Activated CD8-positive, alpha-beta T cell treated with anti-CD3 and anti-CD28 coated beads for 36 hours (primary cell): ENCODE measurements around the gene CYS1. TPM values are rescaled to one million over a fixed set of nuclear protein-coding genes. Genes with fewer than 3 reads are reported as not detected.
"Not testable (repeated sequence)": the region's sequence is repeated elsewhere in the genome, so short reads cannot be mapped to it uniquely, and the experiment has no call there.

Experiments used
- ATAC-seq: fragments of 200-7000 bp; cut with Tn5 transposase; one replicate; pipeline ENCODE4 v1.10.0; 2021; ENCODE audit warnings: mild to moderate bottlenecking, moderate library complexity
- CTCF ChIA-PET: fragments of 350-600 bp; sonication (Branson Sonifier 250); formaldehyde crosslinking; loops from one replicate; lab custom pipeline; 2021; ENCODE audit warnings: antibody characterized with exemption; lab: Charles Lee
- POLR2A ChIA-PET: fragments of 350-600 bp; sonication (Branson Sonifier 250); formaldehyde crosslinking; loops from one replicate; lab custom pipeline; 2021; ENCODE audit warnings: antibody characterized with exemption; lab: Charles Lee
- DNase-seq: peaks from one replicate; pipeline ENCODE4 v3.0.0-alpha.2; 2020
- H3K27ac Mint-ChIP-seq: one replicate; pipeline ENCODE4 v1.8.0; 2021; ENCODE audit warnings: mild to moderate bottlenecking, mixed read lengths
- H3K27me3 Mint-ChIP-seq: one replicate; pipeline ENCODE4 v1.8.0; 2021; ENCODE audit warnings: mixed read lengths
- H3K36me3 Mint-ChIP-seq: one replicate; pipeline ENCODE4 v1.8.0; 2021; ENCODE audit warnings: low read depth, mixed read lengths
- H3K4me1 Mint-ChIP-seq: one replicate; pipeline ENCODE4 v1.8.0; 2021; ENCODE audit warnings: low read depth, mixed read lengths
- H3K4me3 Mint-ChIP-seq: one replicate; pipeline ENCODE4 v1.8.0; 2021; ENCODE audit warnings: mild to moderate bottlenecking, moderate library complexity, mixed read lengths
- H3K9me3 Mint-ChIP-seq: one replicate; pipeline ENCODE4 v1.8.0; 2021; ENCODE audit warnings: mixed read lengths
- CTCF ChIP-seq: fragments of 200-600 bp; IDR thresholded peaks from one replicate; pipeline ENCODE4 v1.8.0; 2022; ENCODE audit warnings: antibody characterized with exemption, mild to moderate bottlenecking
- intact Hi-C: fragments of 100-400 bp; cut with micrococcal nuclease; formaldehyde crosslinking; loops from one replicate; pipeline ENCODE4 v1.10.0; 2022
- total RNA-seq, 2 experiments: library from RNA; stranded (reverse); gene quantifications; one replicate each; pipeline ENCODE4 v1.2.3, GENCODE V29; 2021

The CYS1 gene
- total RNA-seq, 2 experiments from 2014 or later, result 0.11 to 0.32 TPM

GRCh38 chr2:10012963-10013461, 67.2 kb downstream of the CYS1 start:
- H3K27ac Mint-ChIP-seq, result no peak overlapping the region
- no peak for DNase-seq
- intact Hi-C loops, result no loop called here
- no peaks in the 10 kb centered on the region for H3K36me3 Mint-ChIP-seq
- no peaks in the 10 kb centered on the region for H3K4me1 Mint-ChIP-seq
- peaks cover 4% of the 10 kb centered on the region for H3K9me3 Mint-ChIP-seq
- peaks cover 2% of the 10 kb centered on the region for H3K27me3 Mint-ChIP-seq
- POLR2A ChIA-PET, result no interaction called here
- no peak overlapping the region for H3K4me3 Mint-ChIP-seq
- no peak for ATAC-seq
- CTCF ChIA-PET, result no interaction called here
- TF ChIP-seq CTCF, result no peak

GRCh38 chr2:10012366-10012962, 67.7 kb downstream of the CYS1 start:
- CTCF ChIA-PET, ATAC-seq, H3K27me3 Mint-ChIP-seq, H3K4me3 Mint-ChIP-seq, H3K27ac Mint-ChIP-seq, intact Hi-C loops, H3K4me1 Mint-ChIP-seq, H3K36me3 Mint-ChIP-seq, POLR2A ChIA-PET, DNase-seq, H3K9me3 Mint-ChIP-seq: not testable (repeated sequence)

- H3K4me1 Mint-ChIP-seq, H3K27ac Mint-ChIP-seq, H3K36me3 Mint-ChIP-seq, H3K9me3 Mint-ChIP-seq, ATAC-seq, DNase-seq, intact Hi-C loops, H3K4me3 Mint-ChIP-seq, POLR2A ChIA-PET, CTCF ChIA-PET, H3K27me3 Mint-ChIP-seq: not testable (repeated sequence)
Observed at GRCh38 chr2:10011606-10012325, 68.4 kb downstream of the CYS1 start.

DNA sequence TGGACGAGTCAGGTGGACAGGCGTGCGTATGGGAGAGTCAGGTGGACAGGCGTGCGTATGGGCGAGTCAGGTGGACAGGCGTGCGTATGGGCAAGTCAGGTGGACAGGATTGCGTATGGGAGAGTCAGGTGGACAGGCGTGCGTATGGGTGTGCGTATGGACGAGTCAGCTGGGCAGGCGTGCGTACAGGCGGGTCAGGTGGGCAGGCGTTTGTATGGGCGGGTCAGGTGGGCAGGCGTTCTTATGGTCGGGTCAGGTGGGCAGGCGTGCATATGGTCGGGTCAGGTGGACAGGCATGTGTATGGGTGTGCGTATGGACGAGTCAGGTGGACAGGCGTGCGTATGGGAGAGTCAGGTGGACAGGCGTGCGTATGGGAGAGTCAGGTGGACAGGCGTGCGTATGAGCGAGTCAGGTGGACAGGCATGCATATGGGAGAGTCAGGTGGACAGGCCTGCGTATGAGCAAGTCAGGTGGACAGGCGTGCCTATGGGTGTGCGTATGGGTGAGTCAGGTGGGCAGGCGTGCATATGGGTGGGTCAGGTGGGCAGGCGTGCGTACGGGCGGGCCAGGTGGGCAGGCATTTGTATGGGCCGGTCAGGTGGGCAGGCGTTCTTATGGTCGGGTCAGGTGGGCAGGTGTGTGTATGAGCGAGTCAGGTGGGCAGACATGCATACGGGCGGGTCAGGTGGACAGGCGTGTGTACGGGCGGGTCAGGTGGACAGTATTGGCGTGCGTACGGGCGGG, 69.2 kb downstream of the CYS1 start:
- H3K36me3 Mint-ChIP-seq, H3K4me1 Mint-ChIP-seq, DNase-seq, H3K27me3 Mint-ChIP-seq, intact Hi-C loops, POLR2A ChIA-PET, H3K4me3 Mint-ChIP-seq, H3K9me3 Mint-ChIP-seq, H3K27ac Mint-ChIP-seq, CTCF ChIA-PET, ATAC-seq: not testable (repeated sequence)

DNA sequence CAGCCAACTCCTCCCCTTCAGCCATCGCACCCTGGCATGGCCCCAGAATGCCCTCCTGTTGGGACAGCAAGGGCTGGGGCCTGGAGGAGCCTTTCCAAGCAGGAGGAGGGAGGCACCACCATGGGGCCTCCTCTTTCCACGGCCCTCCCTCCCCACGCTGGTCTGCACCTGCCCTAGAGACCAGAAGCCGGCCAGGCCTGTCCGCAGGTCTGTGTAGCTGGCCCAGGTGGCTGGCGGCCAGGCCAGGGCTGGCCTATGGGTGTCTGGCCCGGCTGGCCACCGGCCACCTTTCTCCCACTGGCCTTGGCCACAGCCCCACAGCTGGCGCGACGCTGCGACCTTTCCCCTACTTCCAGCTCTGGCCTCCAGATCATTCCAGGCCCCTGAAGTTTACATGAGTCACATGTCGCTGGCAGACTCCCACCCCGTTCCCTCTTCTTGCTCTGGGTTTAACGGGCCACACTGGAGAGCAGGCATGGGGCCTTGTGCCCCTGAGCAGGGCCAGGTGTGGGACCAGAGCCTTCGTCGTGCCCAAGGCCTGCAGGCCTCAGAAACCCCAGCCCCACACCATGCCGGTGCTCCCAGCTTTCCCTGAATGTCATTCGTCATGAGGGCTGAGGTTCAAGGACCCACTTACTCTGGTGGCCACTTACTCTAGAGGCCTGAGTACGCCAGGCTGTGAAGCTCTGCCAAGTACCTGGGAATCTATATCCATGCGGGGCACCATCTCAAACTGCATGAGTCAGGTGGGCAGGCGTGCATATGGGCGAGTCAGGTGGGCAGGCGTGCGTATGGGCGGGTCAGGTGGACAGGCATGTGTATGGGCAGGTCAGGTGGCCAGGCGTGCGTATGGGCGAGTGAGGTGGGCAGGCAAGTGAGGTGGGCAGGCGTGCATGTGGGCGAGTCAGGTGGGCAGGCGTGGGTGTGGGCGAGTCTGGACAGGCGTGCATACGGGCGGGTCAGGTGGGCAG, 70.1 kb downstream of the CYS1 start:
- Mint-ChIP-seq H3K27me3 (peaks cover 9% of the 10 kb centered on the region), H3K9me3 (no peaks in the 10 kb centered on the region), H3K4me1 (no peaks in the 10 kb centered on the region), H3K27ac (no peak overlapping the region), H3K4me3 (no peak overlapping the region), H3K36me3 (no peaks in the 10 kb centered on the region)
- ATAC-seq, result no peak
- no peak for DNase-seq
- intact Hi-C loops, result no loop called here
- CTCF ChIA-PET, result no interaction called here
- POLR2A ChIA-PET, result no interaction called here
- no peak for TF ChIP-seq CTCF
